SK-N-SH treated with all-trans-retinoic acid at 6 μM for 48 hours (cell line): ENCODE results near the gene FHIT.

ENCODE experiments used
- CSDC2 ChIP-seq: fragments of 250-450 bp; sonication (Bioruptor Pico); IDR thresholded peaks from 2 replicates; pipeline ENCODE4 v1.5.0; 2020; ENCODE audit warnings: mild to moderate bottlenecking, moderate library complexity
- CSRNP3 ChIP-seq: fragments of 250-450 bp; sonication (Bioruptor Pico); IDR thresholded peaks from 2 replicates; pipeline ENCODE4 v1.5.1; 2021; ENCODE audit warnings: mild to moderate bottlenecking, moderate library complexity
- ESRRG ChIP-seq: fragments of 250-450 bp; sonication (Bioruptor Pico); IDR thresholded peaks from 2 replicates; pipeline ENCODE4 v1.6.1; 2021; ENCODE audit warnings: mild to moderate bottlenecking
- ISL1 ChIP-seq: fragments of 250-450 bp; sonication (Bioruptor Pico); IDR thresholded peaks from 2 replicates; pipeline ENCODE4 v2.1.2; 2022; ENCODE audit warnings: mild to moderate bottlenecking, moderate library complexity
- PATZ1 ChIP-seq: fragments of 250-450 bp; sonication (Bioruptor Pico); IDR thresholded peaks from 2 replicates; pipeline ENCODE4 v1.8.0; 2020; ENCODE audit warnings: mild to moderate bottlenecking, moderate library complexity, borderline replicate concordance
- RARB ChIP-seq: fragments of 250-450 bp; sonication (Bioruptor Pico); IDR thresholded peaks from 2 replicates; pipeline ENCODE4 v1.8.0; 2021; ENCODE audit warnings: mild to moderate bottlenecking, moderate library complexity
- TSHZ2 ChIP-seq: fragments of 250-450 bp; sonication (Bioruptor Pico); IDR thresholded peaks from 2 replicates; pipeline ENCODE4 v1.5.0; 2020; ENCODE audit warnings: mild to moderate bottlenecking, moderate library complexity
- ZFP3 ChIP-seq: fragments of 250-450 bp; sonication (Bioruptor Pico); IDR thresholded peaks from 2 replicates; pipeline ENCODE4 v1.5.0; 2020; ENCODE audit warnings: mild to moderate bottlenecking, moderate library complexity
- ZNF565 ChIP-seq: fragments of 450-650 bp; formaldehyde crosslinking; conservative IDR thresholded peaks from 2 replicates; pipeline ENCODE4 v1.5.0; 2020; ENCODE audit warnings: low read depth, mild to moderate bottlenecking, moderate library complexity
- ZNF8 ChIP-seq: fragments of 450-650 bp; formaldehyde crosslinking; IDR thresholded peaks from 2 replicates; pipeline ENCODE4 v1.5.0; 2020; ENCODE audit warnings: mild to moderate bottlenecking, moderate library complexity

- TF ChIP-seq PATZ1 (CRISPR knock-in tag) (no peak), TSHZ2 (CRISPR knock-in tag) (no peak), ZFP3 (CRISPR knock-in tag) (no peak), ZNF565 (CRISPR knock-in tag) (no peak), CSRNP3 (CRISPR knock-in tag) (no peak), ISL1 (no peak), CSDC2 (no peak), ZNF8 (CRISPR knock-in tag) (no peak), ESRRG (CRISPR knock-in tag) (no peak), RARB (CRISPR knock-in tag) (no peak)
Observed at GRCh38 chr3:61093364-61093763, 157.9 kb downstream of the FHIT start.
